ENCODE measurements around the gene PTPRM.
A peak's percentile ranks its signal among the peaks of the same experiment; 100 is the strongest.

The PTPRM gene

DNA sequence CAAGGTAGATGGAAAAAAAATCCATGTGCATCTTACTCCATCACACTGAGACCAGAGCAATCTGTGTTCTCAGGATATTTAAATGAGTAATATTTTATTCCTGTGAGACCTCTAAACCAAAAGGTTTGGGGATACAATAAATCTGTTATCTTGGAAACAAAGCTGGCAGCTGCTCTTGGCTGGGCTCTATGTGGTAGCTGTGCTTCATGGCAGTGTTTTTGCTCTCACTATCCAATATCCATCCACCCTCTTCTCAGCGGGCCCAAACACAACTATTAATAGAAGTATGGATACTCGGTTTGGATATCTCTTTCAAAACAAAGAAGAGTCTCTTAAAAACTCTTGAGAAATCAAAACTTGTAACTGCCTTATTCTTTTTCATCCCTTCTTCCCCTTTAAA is 797.3 kb downstream of the PTPRM start:
- intact Hi-C loops (cut with micrococcal nuclease), result no loop called here
- Mint-ChIP-seq H3K36me3 (ENCODE audit: low read depth) (no peaks in the 10 kb centered on the region), H3K4me1 (ENCODE audit: low read depth) (peaks cover 5% of the 10 kb centered on the region), H3K4me3 (no peak overlapping the region), H3K27me3 (peaks cover 34% of the 10 kb centered on the region), H3K27ac (no peak overlapping the region), H3K9me3 (no peaks in the 10 kb centered on the region)

GRCh38 chr18:8365006-8365405 is 797.9 kb downstream of the PTPRM start:
- peaks cover 39% of the 10 kb centered on the region for H3K27me3 Mint-ChIP-seq
- peaks cover 5% of the 10 kb centered on the region for H3K4me1 Mint-ChIP-seq (ENCODE audit: low read depth)
- H3K36me3 Mint-ChIP-seq (ENCODE audit: low read depth), result no peaks in the 10 kb centered on the region
- no peak overlapping the region for H3K27ac Mint-ChIP-seq
- H3K9me3 Mint-ChIP-seq, result no peaks in the 10 kb centered on the region
- no peak overlapping the region for H3K4me3 Mint-ChIP-seq
- intact Hi-C loops (cut with micrococcal nuclease), result no loop called here

DNA sequence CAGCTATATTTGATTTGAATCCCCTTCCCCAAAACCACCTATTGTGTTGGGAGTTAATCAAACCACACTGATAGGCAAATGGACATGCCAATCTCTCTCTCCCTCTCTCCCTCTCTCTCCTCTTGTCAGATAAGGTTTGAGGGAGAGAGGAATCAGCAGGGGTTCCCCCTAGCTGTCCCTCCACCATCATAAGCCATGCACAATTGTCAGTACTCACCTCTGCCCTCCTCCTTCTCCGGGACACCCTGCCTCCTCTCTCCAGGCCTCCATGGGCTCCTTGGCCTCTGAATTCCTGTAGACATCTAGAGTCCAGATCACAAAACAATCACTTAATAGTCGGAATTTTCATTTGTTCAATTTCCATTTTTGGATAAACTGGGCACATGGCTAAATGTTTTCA is 798.4 kb downstream of the PTPRM start:
- intact Hi-C loops (cut with micrococcal nuclease), result no loop called here
- peaks cover 5% of the 10 kb centered on the region for H3K4me1 Mint-ChIP-seq (ENCODE audit: low read depth)
- no peaks in the 10 kb centered on the region for H3K36me3 Mint-ChIP-seq (ENCODE audit: low read depth)
- no peak overlapping the region for H3K27ac Mint-ChIP-seq
- H3K9me3 Mint-ChIP-seq, result no peaks in the 10 kb centered on the region
- peaks cover 37% of the 10 kb centered on the region for H3K27me3 Mint-ChIP-seq
- H3K4me3 Mint-ChIP-seq, result no peak overlapping the region

GRCh38 chr18:8366070-8366469 is 799.0 kb downstream of the PTPRM start:
- Mint-ChIP-seq H3K4me1 (ENCODE audit: low read depth) (peaks cover 5% of the 10 kb centered on the region), H3K27ac (no peak overlapping the region), H3K9me3 (no peaks in the 10 kb centered on the region), H3K36me3 (ENCODE audit: low read depth) (no peaks in the 10 kb centered on the region), H3K27me3 (peaks cover 37% of the 10 kb centered on the region), H3K4me3 (no peak overlapping the region)
- intact Hi-C loops (cut with micrococcal nuclease), result no loop called here

DNA sequence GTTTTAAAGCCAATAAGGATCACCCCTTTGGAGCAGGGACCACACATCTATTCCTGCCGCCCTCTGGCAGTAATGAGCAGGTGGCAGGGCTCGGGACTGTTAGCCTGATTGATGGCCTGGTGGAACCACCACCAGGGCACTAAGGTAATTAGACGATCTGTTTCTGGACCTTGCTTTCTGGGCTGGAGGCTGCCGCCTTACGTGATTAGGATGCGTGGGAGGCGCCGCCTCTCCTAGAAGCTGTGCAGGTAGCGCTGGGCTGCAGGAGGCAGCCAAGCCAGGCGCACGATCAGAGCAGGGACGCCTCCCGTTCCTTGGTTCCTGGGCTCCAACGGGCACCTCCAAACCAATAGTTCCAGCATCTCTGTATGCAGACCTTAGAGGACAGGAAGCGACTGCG is 799.5 kb downstream of the PTPRM start:
- intact Hi-C loops (cut with micrococcal nuclease), result no loop called here
- peaks cover 37% of the 10 kb centered on the region for H3K27me3 Mint-ChIP-seq
- H3K27ac Mint-ChIP-seq, result no peak overlapping the region

GRCh38 chr18:8367217-8367988 is 800.3 kb downstream of the PTPRM start:
- Mint-ChIP-seq H3K4me3 (peak overlapping the region; percentile 32), H3K27ac (no peak overlapping the region), H3K36me3 (ENCODE audit: low read depth) (no peaks in the 10 kb centered on the region), H3K9me3 (no peaks in the 10 kb centered on the region), H3K27me3 (peaks cover 37% of the 10 kb centered on the region), H3K4me1 (ENCODE audit: low read depth) (peaks cover 5% of the 10 kb centered on the region)
- intact Hi-C loops (cut with micrococcal nuclease), result no loop called here

More for the DNA sequence above, 799.5 kb downstream of the PTPRM start:
- H3K9me3 Mint-ChIP-seq, result no peaks in the 10 kb centered on the region
- H3K4me1 Mint-ChIP-seq (ENCODE audit: low read depth), result peaks cover 5% of the 10 kb centered on the region
- no peaks in the 10 kb centered on the region for H3K36me3 Mint-ChIP-seq (ENCODE audit: low read depth)
- H3K4me3 Mint-ChIP-seq, result no peak overlapping the region

GRCh38 chr18:8368512-8369217 is 801.5 kb downstream of the PTPRM start:
- Mint-ChIP-seq H3K27me3 (peaks cover 37% of the 10 kb centered on the region), H3K4me3 (no peak overlapping the region), H3K9me3 (no peaks in the 10 kb centered on the region), H3K4me1 (ENCODE audit: low read depth) (peaks cover 5% of the 10 kb centered on the region), H3K27ac (no peak overlapping the region), H3K36me3 (ENCODE audit: low read depth) (no peaks in the 10 kb centered on the region)
- intact Hi-C loops (cut with micrococcal nuclease), result no loop called here

DNA sequence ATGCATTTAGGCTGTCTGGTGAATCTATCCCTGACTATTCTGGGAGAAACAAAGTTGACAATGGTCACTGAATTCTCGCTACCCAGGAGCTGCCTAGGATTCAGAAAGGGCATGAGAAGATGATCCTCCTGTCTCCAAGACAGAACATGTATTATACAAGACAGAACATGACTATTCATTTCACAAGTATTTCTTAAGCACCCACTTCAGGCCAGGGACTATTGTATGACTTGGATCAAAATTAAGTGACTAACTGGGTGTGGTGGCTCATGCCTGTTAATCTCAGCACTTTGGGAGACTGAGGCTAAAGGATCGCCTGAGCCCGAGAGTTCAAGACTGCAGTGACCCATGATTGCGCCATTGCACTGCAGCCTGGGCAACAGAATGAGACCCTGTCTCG is 806.4 kb downstream of the PTPRM start:
- no peaks in the 10 kb centered on the region for H3K36me3 Mint-ChIP-seq (ENCODE audit: low read depth)
- H3K9me3 Mint-ChIP-seq, result no peaks in the 10 kb centered on the region
- no peak overlapping the region for H3K4me3 Mint-ChIP-seq
- intact Hi-C loops (cut with micrococcal nuclease), result no loop called here
- H3K4me1 Mint-ChIP-seq (ENCODE audit: low read depth), result no peaks in the 10 kb centered on the region
- peaks cover 12% of the 10 kb centered on the region for H3K27me3 Mint-ChIP-seq
- H3K27ac Mint-ChIP-seq, result no peak overlapping the region

DNA sequence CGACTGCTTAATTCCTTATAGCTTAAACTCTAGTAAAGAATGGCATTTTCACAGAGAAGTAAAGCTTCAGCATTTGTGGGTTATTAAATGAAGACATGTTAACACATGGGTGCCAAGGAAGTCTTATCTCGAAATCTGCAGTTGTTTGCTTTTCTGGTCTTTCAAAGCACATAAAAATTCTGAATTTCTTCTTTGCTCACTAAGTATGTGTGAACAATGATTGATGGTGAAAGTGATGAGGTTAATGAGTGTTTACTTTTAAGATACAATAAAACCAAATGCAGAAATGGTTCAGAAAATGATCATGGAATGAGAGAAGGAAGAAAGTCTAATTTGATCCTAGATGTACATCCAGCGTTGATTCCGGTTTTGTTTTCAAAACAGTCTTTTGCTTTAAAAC is 807.6 kb downstream of the PTPRM start:
- intact Hi-C loops (cut with micrococcal nuclease), result no loop called here
- Mint-ChIP-seq H3K27me3 (peaks cover 3% of the 10 kb centered on the region), H3K27ac (no peak overlapping the region)

GRCh38 chr18:8375249-8375648 is 808.1 kb downstream of the PTPRM start:
- intact Hi-C loops (cut with micrococcal nuclease), result no loop called here
- H3K36me3 Mint-ChIP-seq (ENCODE audit: low read depth), result no peaks in the 10 kb centered on the region
- H3K27me3 Mint-ChIP-seq, result no peaks in the 10 kb centered on the region
- H3K9me3 Mint-ChIP-seq, result no peaks in the 10 kb centered on the region
- H3K4me3 Mint-ChIP-seq, result no peak overlapping the region
- H3K4me1 Mint-ChIP-seq (ENCODE audit: low read depth), result no peaks in the 10 kb centered on the region
- H3K27ac Mint-ChIP-seq, result no peak overlapping the region

More for the DNA sequence above, 807.6 kb downstream of the PTPRM start:
- Mint-ChIP-seq H3K9me3 (no peaks in the 10 kb centered on the region), H3K4me1 (ENCODE audit: low read depth) (no peaks in the 10 kb centered on the region), H3K36me3 (ENCODE audit: low read depth) (no peaks in the 10 kb centered on the region), H3K4me3 (no peak overlapping the region)

- H3K4me1 Mint-ChIP-seq (ENCODE audit: low read depth), result no peaks in the 10 kb centered on the region
Measured at GRCh38 chr18:8376113-8376512, 809.0 kb downstream of the PTPRM start.

GRCh38 chr18:8379187-8379941 is 812.2 kb downstream of the PTPRM start:
- H3K4me3 Mint-ChIP-seq, result no peak overlapping the region
- no peaks in the 10 kb centered on the region for H3K27me3 Mint-ChIP-seq
- no peaks in the 10 kb centered on the region for H3K36me3 Mint-ChIP-seq (ENCODE audit: low read depth)
- no peak overlapping the region for H3K27ac Mint-ChIP-seq
- no peaks in the 10 kb centered on the region for H3K4me1 Mint-ChIP-seq (ENCODE audit: low read depth)
- intact Hi-C loops (cut with micrococcal nuclease), result no loop called here
- no peaks in the 10 kb centered on the region for H3K9me3 Mint-ChIP-seq

More at GRCh38 chr18:8376113-8376512, 809.0 kb downstream of the PTPRM start:
- Mint-ChIP-seq H3K9me3 (no peaks in the 10 kb centered on the region), H3K36me3 (ENCODE audit: low read depth) (no peaks in the 10 kb centered on the region), H3K27ac (no peak overlapping the region), H3K4me3 (no peak overlapping the region), H3K27me3 (no peaks in the 10 kb centered on the region)
- intact Hi-C loops (cut with micrococcal nuclease), result no loop called here

GRCh38 chr18:8380006-8380405 is 812.9 kb downstream of the PTPRM start:
- H3K27ac Mint-ChIP-seq, result no peak overlapping the region
- H3K27me3 Mint-ChIP-seq, result no peaks in the 10 kb centered on the region

DNA sequence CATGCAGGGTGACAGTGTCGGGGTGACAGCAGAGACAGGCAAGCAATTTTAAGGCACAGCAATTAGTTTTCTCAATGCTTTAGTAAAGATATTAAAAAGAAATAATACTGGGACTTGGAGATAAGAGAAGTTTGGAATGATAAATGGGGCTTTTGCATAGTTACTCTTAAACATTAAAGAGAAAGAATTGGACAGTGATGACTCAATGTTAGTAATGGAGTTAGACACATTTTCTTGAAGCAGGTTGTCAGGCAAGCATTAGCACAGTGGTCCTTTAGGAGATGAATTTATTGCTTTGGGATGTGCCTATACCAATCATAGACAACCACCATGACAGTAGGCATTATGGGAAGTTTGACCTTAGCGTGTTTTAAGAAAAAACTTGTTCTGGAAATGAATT is 813.8 kb downstream of the PTPRM start:
- intact Hi-C loops (cut with micrococcal nuclease), result no loop called here
- H3K9me3 Mint-ChIP-seq, result no peaks in the 10 kb centered on the region
- no peak overlapping the region for H3K27ac Mint-ChIP-seq
- no peaks in the 10 kb centered on the region for H3K36me3 Mint-ChIP-seq (ENCODE audit: low read depth)
- no peaks in the 10 kb centered on the region for H3K27me3 Mint-ChIP-seq
- H3K4me1 Mint-ChIP-seq (ENCODE audit: low read depth), result no peaks in the 10 kb centered on the region
- no peak overlapping the region for H3K4me3 Mint-ChIP-seq

More at GRCh38 chr18:8380006-8380405, 812.9 kb downstream of the PTPRM start:
- intact Hi-C loops (cut with micrococcal nuclease), result no loop called here
- no peak overlapping the region for H3K4me3 Mint-ChIP-seq
- H3K4me1 Mint-ChIP-seq (ENCODE audit: low read depth), result no peaks in the 10 kb centered on the region
- no peaks in the 10 kb centered on the region for H3K9me3 Mint-ChIP-seq
- H3K36me3 Mint-ChIP-seq (ENCODE audit: low read depth), result no peaks in the 10 kb centered on the region
